GM19025 (cell line): Measurements from ENCODE around the gene NIM1K.
A peak's percentile ranks its signal among the peaks of the same experiment; 100 is the strongest.
"Not testable (repeated sequence)": the region's sequence is repeated elsewhere in the genome, so short reads cannot be mapped to it uniquely, and the experiment has no call there.

ENCODE experiments used
- ATAC-seq: cut with Tn5 transposase; IDR thresholded peaks from one replicate; pipeline ENCODE4 v1.9.1; 2021; ENCODE audit warnings: mild to moderate bottlenecking, low read depth, moderate library complexity; ENCODE audit not compliant: unreplicated experiment

The NIM1K gene

GRCh38 chr5:43183101-43183500 lies 8.9 kb upstream of the NIM1K start:
- not testable (repeated sequence) for ATAC-seq

GRCh38 chr5:43190755-43191603 lies 1.0 kb upstream of the NIM1K start:
- no peak for ATAC-seq

DNA sequence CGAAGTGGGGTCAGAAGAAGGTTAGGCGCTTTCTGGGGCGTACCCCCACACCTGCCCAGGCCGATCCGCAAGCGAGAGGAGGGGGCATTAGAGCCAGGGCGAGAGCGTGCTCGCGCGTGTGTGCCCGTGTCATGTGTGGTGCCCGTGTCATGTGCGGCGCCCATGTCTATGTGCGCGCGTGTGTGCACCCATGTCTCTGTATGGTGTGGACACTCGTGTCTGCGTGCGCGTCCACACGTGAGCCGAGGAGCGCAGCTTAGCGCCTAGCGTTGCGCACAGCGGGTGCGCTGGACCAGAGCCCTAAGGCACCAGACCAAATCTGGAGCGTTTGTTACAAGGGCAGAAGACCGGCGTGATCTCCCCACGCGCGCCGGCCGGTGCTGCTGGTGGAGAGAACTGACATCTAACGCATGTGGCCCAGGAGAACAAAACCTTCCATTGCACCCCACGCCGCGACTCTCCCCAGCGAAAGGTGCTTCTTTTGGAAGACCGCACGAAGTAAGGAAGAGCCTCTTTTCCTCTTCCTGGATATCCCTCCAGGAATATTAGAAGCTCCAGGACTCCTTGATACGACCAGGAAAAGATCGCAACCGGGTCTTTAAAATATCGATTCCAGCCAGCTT lies 644 bp downstream of the NIM1K start:
- peak; percentile 14 for ATAC-seq

- ATAC-seq: peak; percentile 35
Observed at GRCh38 chr5:43193181-43193893, 1.3 kb downstream of the NIM1K start.

DNA sequence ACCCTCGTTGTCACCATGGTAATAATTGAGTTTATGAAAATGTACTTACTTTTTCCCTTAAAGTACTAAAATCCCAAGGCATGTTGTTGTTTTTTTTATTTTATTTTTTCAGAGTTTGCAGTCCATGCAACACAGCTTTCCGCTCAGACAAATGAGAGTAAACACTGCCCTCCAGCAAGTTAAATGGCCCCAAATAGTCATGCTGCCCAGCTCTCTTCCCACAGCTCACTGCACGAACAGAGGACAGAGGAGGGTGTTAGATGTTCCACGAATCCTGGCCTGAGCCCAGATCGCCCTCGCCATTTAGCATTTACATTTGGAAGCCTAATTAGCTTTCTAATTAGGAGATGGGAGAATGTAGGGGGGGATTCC lies 1.9 kb downstream of the NIM1K start:
- no peak for ATAC-seq

- ATAC-seq: no peak
Observed at GRCh38 chr5:43195670-43196265, 3.7 kb downstream of the NIM1K start.

DNA sequence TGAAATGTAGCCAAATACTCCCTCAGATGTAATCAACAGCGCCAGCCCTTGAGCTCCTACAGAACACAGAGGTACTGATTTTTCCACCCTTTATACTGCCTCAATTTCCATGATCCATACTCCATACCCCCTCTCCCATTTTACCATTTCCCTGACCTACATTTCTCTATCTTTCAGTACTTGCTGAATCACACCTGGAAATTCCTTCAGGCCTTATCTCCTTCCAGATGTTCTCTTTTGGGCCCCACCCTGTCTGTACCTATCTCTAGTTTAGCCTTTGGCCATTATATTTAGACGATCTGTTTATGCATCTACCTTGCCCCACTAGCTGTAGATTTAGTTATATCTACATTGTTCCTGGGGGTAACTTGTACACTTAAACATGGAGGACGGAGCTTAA lies 5.5 kb downstream of the NIM1K start:
- ATAC-seq: no peak

GRCh38 chr5:43201442-43201841 lies 9.4 kb downstream of the NIM1K start:
- not testable (repeated sequence) for ATAC-seq

- no peak for ATAC-seq
Observed at GRCh38 chr5:43202380-43202779, 10.4 kb downstream of the NIM1K start.

- no peak for ATAC-seq
Observed at GRCh38 chr5:43203373-43203772, 11.3 kb downstream of the NIM1K start.

DNA sequence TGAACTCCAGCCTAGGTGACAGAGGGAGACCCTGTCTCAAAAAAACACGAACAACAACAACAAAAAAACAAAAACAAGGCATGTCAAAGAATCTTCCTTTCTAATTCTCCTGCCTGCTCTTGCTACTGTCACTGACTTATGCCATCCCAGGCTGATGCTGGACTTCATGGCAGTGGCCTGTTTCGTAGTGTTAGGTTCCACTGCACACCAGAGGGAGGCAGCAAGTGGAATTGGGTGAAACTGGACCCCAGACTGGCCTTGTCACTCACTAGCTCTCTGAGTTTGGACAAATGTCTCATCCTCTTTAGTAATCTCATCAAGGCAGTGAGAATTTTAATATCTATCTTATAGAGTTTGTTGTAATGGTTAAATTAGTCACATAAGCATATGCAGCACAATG lies 12.9 kb downstream of the NIM1K start:
- ATAC-seq: no peak

DNA sequence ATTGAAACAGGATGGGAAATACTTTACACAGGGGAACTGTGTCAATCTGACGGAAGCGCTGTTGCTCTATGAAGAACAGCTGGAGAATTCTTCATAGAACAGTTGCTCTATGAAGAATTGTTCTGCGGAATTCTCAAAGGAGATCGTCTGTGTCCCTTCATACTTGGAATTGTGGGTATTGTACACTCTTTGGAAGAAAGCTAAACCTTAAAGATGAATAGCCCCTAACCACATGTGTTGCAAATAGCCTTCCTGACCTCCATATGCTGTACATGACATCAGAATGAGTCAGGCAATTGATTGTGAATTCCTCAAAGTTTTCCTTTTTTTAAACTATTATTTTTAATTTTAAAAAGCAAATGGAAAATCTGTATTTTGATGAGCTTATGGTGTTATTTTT lies 15.6 kb downstream of the NIM1K start:
- ATAC-seq: no peak

DNA sequence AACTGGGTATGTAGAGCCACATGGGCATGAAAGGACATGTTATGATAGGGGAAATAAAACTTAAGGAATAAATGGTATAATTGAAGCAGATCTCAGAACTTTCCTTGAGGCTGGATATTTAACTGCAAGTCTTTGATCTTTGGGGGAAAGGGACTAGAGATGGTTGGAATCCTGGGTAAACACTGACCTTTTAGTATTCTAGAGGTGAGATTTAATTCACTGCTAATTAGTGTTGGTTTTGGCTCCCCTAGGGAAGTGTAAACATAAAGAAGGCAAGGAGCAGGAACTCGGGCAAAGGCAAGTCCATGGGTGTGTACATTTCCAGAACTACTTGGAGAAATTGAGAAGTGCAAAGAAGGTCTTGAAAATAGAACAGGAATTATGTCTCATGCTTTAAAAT lies 16.6 kb downstream of the NIM1K start:
- ATAC-seq: no peak

GRCh38 chr5:43209060-43209459 lies 17.0 kb downstream of the NIM1K start:
- ATAC-seq: no peak

- no peak for ATAC-seq
Observed at GRCh38 chr5:43209833-43210232, 17.8 kb downstream of the NIM1K start.

DNA sequence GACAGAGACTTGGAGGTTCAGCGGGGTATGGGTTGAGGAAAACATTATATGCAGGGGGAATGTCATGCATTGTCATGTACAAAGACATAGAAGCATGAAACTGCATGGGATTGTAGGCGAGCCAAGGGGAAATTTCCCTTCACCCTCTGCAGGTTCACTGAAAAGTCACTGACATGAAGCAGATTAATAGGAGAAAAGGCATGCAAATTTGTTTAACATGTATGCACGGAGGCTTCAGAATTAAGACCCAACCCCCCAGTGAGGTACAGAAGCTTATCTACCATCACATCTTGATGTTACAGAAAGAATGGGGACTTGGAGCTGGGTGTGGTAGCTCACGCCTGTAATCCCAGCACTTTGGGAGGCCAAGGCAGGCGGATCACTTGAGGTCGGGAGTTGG lies 18.5 kb downstream of the NIM1K start:
- no peak for ATAC-seq

DNA sequence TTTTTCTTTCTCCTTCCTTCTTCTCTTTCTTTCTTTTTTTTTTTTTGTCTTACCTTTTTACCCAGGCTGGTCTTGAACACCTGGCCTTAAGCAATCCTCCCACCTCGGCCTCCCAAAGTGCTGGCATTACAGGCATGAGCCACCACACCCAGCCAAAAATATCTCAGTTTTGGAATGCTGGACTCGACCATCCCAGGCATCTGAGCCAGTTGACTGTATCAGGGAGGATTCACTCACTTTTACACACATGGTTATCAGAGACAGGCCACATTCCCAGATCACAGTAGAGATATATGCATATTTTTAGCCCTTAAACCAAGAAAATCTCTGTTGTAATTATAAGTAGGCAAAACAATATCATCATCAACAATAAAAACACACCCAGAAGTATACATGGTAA lies 21.9 kb downstream of the NIM1K start:
- no peak for ATAC-seq

GRCh38 chr5:43215073-43215631 lies 23.1 kb downstream of the NIM1K start:
- no peak for ATAC-seq

DNA sequence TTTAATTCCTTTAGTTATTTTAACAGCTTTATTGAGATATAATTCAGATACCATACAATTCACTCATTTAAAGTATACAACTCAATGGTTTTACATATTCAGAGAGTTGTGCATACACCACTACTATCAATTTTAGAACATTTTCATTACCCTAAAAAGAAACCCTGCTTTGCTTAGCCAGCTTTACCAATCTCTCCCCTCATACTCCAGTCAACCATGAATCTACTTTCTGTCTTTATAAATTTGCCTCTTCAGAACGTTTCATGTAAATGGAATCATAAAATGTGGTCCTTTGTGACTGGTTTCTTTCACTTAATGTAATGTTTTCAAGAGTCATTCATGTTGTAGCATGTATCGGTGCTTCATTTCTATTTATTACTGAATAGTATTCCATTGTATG lies 24.9 kb downstream of the NIM1K start:
- ATAC-seq: no peak

DNA sequence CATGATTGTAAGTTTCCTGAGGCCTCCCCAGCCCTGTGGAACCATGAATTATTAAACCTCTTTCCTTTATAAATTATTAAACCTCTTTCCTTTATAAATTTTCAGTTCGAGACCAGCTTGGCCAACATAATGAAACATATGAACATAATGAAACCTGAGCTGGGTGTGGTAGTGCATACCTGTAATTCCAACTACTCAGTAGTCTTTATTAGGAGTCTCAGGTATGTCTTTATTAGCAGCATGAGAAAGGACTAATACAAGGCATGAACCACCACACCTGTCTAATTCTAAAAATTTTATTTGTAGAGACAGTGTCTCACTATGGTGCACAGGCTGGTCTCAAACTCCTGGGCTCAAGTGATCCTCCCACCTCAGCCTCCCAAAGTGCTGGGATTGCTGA lies 27.1 kb downstream of the NIM1K start:
- no peak for ATAC-seq

- no peak for ATAC-seq
Observed at GRCh38 chr5:43221502-43221901, 29.5 kb downstream of the NIM1K start.
